SK-N-SH treated with all-trans-retinoic acid at 6 μM for 48 hours (cell line): Measurements from ENCODE around the gene ZBTB17.
A peak's percentile ranks its signal among the peaks of the same experiment; 100 is the strongest.
"Not testable (repeated sequence)": the region's sequence is repeated elsewhere in the genome, so short reads cannot be mapped to it uniquely, and the experiment has no call there.

Source experiments
- ATAC-seq: fragments of 200-7000 bp; cut with Tn5 transposase; 3 replicates; pipeline ENCODE4 v1.9.1; 2020; ENCODE audit warnings: mild to moderate bottlenecking, moderate library complexity
- ARNTL ChIP-seq: fragments of 450-650 bp; formaldehyde crosslinking; IDR thresholded peaks from 2 replicates; pipeline ENCODE4 v1.5.0; 2020; ENCODE audit warnings: low read depth, mild to moderate bottlenecking, moderate library complexity, borderline replicate concordance
- BACH2 ChIP-seq: fragments of 250-450 bp; sonication (Bioruptor Pico); IDR thresholded peaks from 2 replicates; pipeline ENCODE4 v1.9.0; 2021; ENCODE audit warnings: mild to moderate bottlenecking, borderline replicate concordance
- CREB5 ChIP-seq: fragments of 250-450 bp; sonication (Bioruptor Pico); IDR thresholded peaks from 2 replicates; pipeline ENCODE4 v1.5.1; 2020; ENCODE audit warnings: low read depth, mild to moderate bottlenecking, moderate library complexity
- CSRNP3 ChIP-seq: fragments of 250-450 bp; sonication (Bioruptor Pico); IDR thresholded peaks from 2 replicates; pipeline ENCODE4 v1.5.1; 2021; ENCODE audit warnings: mild to moderate bottlenecking, moderate library complexity
- ESRRG ChIP-seq: fragments of 250-450 bp; sonication (Bioruptor Pico); IDR thresholded peaks from 2 replicates; pipeline ENCODE4 v1.6.1; 2021; ENCODE audit warnings: mild to moderate bottlenecking
- GLIS3 ChIP-seq: fragments of 250-450 bp; sonication (Bioruptor Pico); IDR thresholded peaks from 2 replicates; pipeline ENCODE4 v1.5.0; 2020; ENCODE audit warnings: mild to moderate bottlenecking, moderate library complexity
- ISL1 ChIP-seq: fragments of 250-450 bp; sonication (Bioruptor Pico); IDR thresholded peaks from 2 replicates; pipeline ENCODE4 v2.1.2; 2022; ENCODE audit warnings: mild to moderate bottlenecking, moderate library complexity
- OSR1 ChIP-seq: fragments of 250-450 bp; sonication (Bioruptor Pico); IDR thresholded peaks from 2 replicates; pipeline ENCODE4 v1.8.0; 2022; ENCODE audit warnings: moderate library complexity, mild to moderate bottlenecking, inconsistent platforms
- PATZ1 ChIP-seq: fragments of 250-450 bp; sonication (Bioruptor Pico); IDR thresholded peaks from 2 replicates; pipeline ENCODE4 v1.8.0; 2020; ENCODE audit warnings: mild to moderate bottlenecking, moderate library complexity, borderline replicate concordance
- PPARA ChIP-seq: fragments of 250-450 bp; sonication (Bioruptor Pico); IDR thresholded peaks from 2 replicates; pipeline ENCODE4 v1.5.0; 2020; ENCODE audit warnings: mild to moderate bottlenecking, borderline replicate concordance
- SNAI2 ChIP-seq: fragments of 250-450 bp; sonication (Bioruptor Pico); IDR thresholded peaks from 2 replicates; pipeline ENCODE4 v1.5.0; 2020; ENCODE audit warnings: mild to moderate bottlenecking, moderate library complexity
- TCF4 ChIP-seq: fragments of 250-450 bp; sonication (Bioruptor Pico); IDR thresholded peaks from 2 replicates; pipeline ENCODE4 v1.8.0; 2021; ENCODE audit warnings: mild to moderate bottlenecking, moderate library complexity, borderline replicate concordance
- ZC3H10 ChIP-seq: fragments of 250-450 bp; sonication (Bioruptor Pico); IDR thresholded peaks from 2 replicates; pipeline ENCODE4 v1.5.1; 2021; ENCODE audit warnings: mild to moderate bottlenecking, moderate library complexity
- ZFP3 ChIP-seq: fragments of 250-450 bp; sonication (Bioruptor Pico); IDR thresholded peaks from 2 replicates; pipeline ENCODE4 v1.5.0; 2020; ENCODE audit warnings: mild to moderate bottlenecking, moderate library complexity
- ZFP30 ChIP-seq: fragments of 450-650 bp; formaldehyde crosslinking; IDR thresholded peaks from 2 replicates; pipeline ENCODE4 v1.5.0; 2022; ENCODE audit warnings: mild to moderate bottlenecking, moderate library complexity
- ZNF565 ChIP-seq: fragments of 450-650 bp; formaldehyde crosslinking; conservative IDR thresholded peaks from 2 replicates; pipeline ENCODE4 v1.5.0; 2020; ENCODE audit warnings: low read depth, mild to moderate bottlenecking, moderate library complexity
- ZNF70 ChIP-seq: fragments of 450-650 bp; formaldehyde crosslinking; IDR thresholded peaks from 2 replicates; pipeline ENCODE4 v1.5.0; 2020; ENCODE audit warnings: mild to moderate bottlenecking, moderate library complexity

Gene ZBTB17

GRCh38 chr1:15923241-15923640 lies 52.7 kb downstream of the ZBTB17 start (continued):
- TF ChIP-seq PATZ1, result no peak

GRCh38 chr1:15918962-15919715 lies 56.8 kb downstream of the ZBTB17 start:
- ATAC-seq, result peak; percentile 91
- no peak for TF ChIP-seq ZNF70 (CRISPR knock-in tag)
- no peak for TF ChIP-seq PATZ1
- TF ChIP-seq ZNF565 (CRISPR knock-in tag), result no peak
- no peak for TF ChIP-seq ARNTL (CRISPR knock-in tag)
- TF ChIP-seq ZFP3 (CRISPR knock-in tag), result no peak
- no peak for TF ChIP-seq ISL1 (CRISPR knock-in tag)
- no peak; the same call in 1 of the 2 replicates for TF ChIP-seq TCF4 (CRISPR knock-in tag)
- TF ChIP-seq SNAI2, result no peak
- TF ChIP-seq ESRRG, result no peak
- TF ChIP-seq ZFP30 (CRISPR knock-in tag), result no peak
- TF ChIP-seq CREB5 (CRISPR knock-in tag), result no peak
- TF ChIP-seq ZC3H10, result no peak

GRCh38 chr1:15916916-15917315 lies 59.0 kb downstream of the ZBTB17 start:
- TF ChIP-seq SNAI2, result no peak
- TF ChIP-seq CSRNP3 (CRISPR knock-in tag), result no peak

GRCh38 chr1:15916417-15916816 lies 59.5 kb downstream of the ZBTB17 start:
- ATAC-seq, result peak; percentile 55
- TF ChIP-seq ZFP30 (CRISPR knock-in tag), result no peak
- no peak for TF ChIP-seq ZFP3 (CRISPR knock-in tag)
- no peak for TF ChIP-seq ISL1 (CRISPR knock-in tag)
- no peak for TF ChIP-seq BACH2 (CRISPR knock-in tag)
- no peak for TF ChIP-seq PPARA
- TF ChIP-seq ZC3H10, result no peak
- no peak for TF ChIP-seq PATZ1

More at GRCh38 chr1:15916916-15917315, 59.0 kb downstream of the ZBTB17 start:
- no peak for ATAC-seq

GRCh38 chr1:15915991-15916390 lies 59.9 kb downstream of the ZBTB17 start:
- ATAC-seq, result no peak
- no peak for TF ChIP-seq GLIS3 (CRISPR knock-in tag)
- no peak for TF ChIP-seq OSR1 (CRISPR knock-in tag)

GRCh38 chr1:15913607-15914006 lies 62.3 kb downstream of the ZBTB17 start:
- not testable (repeated sequence) for ATAC-seq
